GM21619 (cell line): ENCODE results near the gene ADAMTS14.
"Not testable (repeated sequence)": the region's sequence is repeated elsewhere in the genome, so short reads cannot be mapped to it uniquely, and the experiment has no call there.

Experiments used
- ATAC-seq: cut with Tn5 transposase; IDR thresholded peaks from one replicate; pipeline ENCODE4 v1.9.1; 2021; ENCODE audit not compliant: unreplicated experiment

Gene ADAMTS14

GRCh38 chr10:70749756-70750155, 77.5 kb downstream of the ADAMTS14 start:
- ATAC-seq, result no peak

GRCh38 chr10:70750156-70750703, 77.9 kb downstream of the ADAMTS14 start:
- ATAC-seq, result no peak

GRCh38 chr10:70751356-70751755, 79.0 kb downstream of the ADAMTS14 start:
- ATAC-seq, result no peak

- ATAC-seq, result no peak
Observed at GRCh38 chr10:70751991-70752390, 79.7 kb downstream of the ADAMTS14 start.

- no peak for ATAC-seq
Observed at GRCh38 chr10:70752571-70752970, 80.3 kb downstream of the ADAMTS14 start.

GRCh38 chr10:70753026-70753663, 80.8 kb downstream of the ADAMTS14 start:
- no peak for ATAC-seq

GRCh38 chr10:70753841-70754621, 81.7 kb downstream of the ADAMTS14 start:
- ATAC-seq, result no peak

- ATAC-seq, result no peak
Observed at GRCh38 chr10:70756700-70757360, 84.5 kb downstream of the ADAMTS14 start.

- ATAC-seq, result no peak
Observed at GRCh38 chr10:70757856-70758255, 85.5 kb downstream of the ADAMTS14 start.

- no peak for ATAC-seq
Observed at GRCh38 chr10:70758757-70759514, 86.6 kb downstream of the ADAMTS14 start.

GRCh38 chr10:70759781-70760180, 87.5 kb downstream of the ADAMTS14 start:
- ATAC-seq, result no peak

- ATAC-seq, result no peak
Observed at GRCh38 chr10:70760271-70760787, 88.0 kb downstream of the ADAMTS14 start.

- no peak for ATAC-seq
Observed at GRCh38 chr10:70761031-70761601, 88.8 kb downstream of the ADAMTS14 start.

GRCh38 chr10:70761727-70762350, 89.5 kb downstream of the ADAMTS14 start:
- ATAC-seq, result no peak

- no peak for ATAC-seq
Observed at GRCh38 chr10:70762441-70763175, 90.3 kb downstream of the ADAMTS14 start.

GRCh38 chr10:70763567-70763966, 91.3 kb downstream of the ADAMTS14 start:
- no peak for ATAC-seq

GRCh38 chr10:70765794-70766594, 93.7 kb downstream of the ADAMTS14 start:
- no peak for ATAC-seq

- not testable (repeated sequence) for ATAC-seq
Observed at GRCh38 chr10:70768026-70768685, 95.8 kb downstream of the ADAMTS14 start.
